ENCODE results near the gene CEBPE.

CEBPE gene

GRCh38 chr14:23105348-23105824 is 13.7 kb downstream of the CEBPE start:
- TF ChIP-seq CTCF (IDR thresholded peaks at IDR 0.05; ENCODE audit: insufficient read depth, low read depth, low read length, missing control alignments) = no peak
- no peak for DNase-seq (ENCODE audit: low read depth)
- H3K4me3 ChIP-seq (ENCODE audit: low read length) = no peak overlapping the region

- no peak for DNase-seq (ENCODE audit: low read depth)
- no peak within 1 kb of the TSS for H3K4me3 ChIP-seq (ENCODE audit: low read length)
- TF ChIP-seq CTCF (IDR thresholded peaks at IDR 0.05; ENCODE audit: insufficient read depth, low read depth, low read length, missing control alignments) = no peak
Observed at GRCh38 chr14:23104591-23105347, 14.3 kb downstream of the CEBPE start, which contains the start of gene CIROP. Gene CIROP (minus strand): TSS chr14:23104989. CDS start chr14:23104920, 69 bp downstream.

GRCh38 chr14:23104070-23104590 is 14.9 kb downstream of the CEBPE start:
- no peak overlapping the region for H3K4me3 ChIP-seq (ENCODE audit: low read length)
- TF ChIP-seq CTCF (IDR thresholded peaks at IDR 0.05; ENCODE audit: insufficient read depth, low read depth, low read length, missing control alignments) = no peak
- DNase-seq (ENCODE audit: low read depth) = no peak

GRCh38 chr14:23103581-23103980 is 15.5 kb downstream of the CEBPE start:
- no peak for TF ChIP-seq CTCF (IDR thresholded peaks at IDR 0.05; ENCODE audit: insufficient read depth, low read depth, low read length, missing control alignments)

GRCh38 chr14:23102801-23103200 is 16.3 kb downstream of the CEBPE start:
- no peak overlapping the region for H3K4me3 ChIP-seq (ENCODE audit: low read length)
- DNase-seq (ENCODE audit: low read depth) = no peak
- no peak for TF ChIP-seq CTCF (IDR thresholded peaks at IDR 0.05; ENCODE audit: insufficient read depth, low read depth, low read length, missing control alignments)

More at GRCh38 chr14:23103581-23103980, 15.5 kb downstream of the CEBPE start:
- no peak for DNase-seq (ENCODE audit: low read depth)
- no peak overlapping the region for H3K4me3 ChIP-seq (ENCODE audit: low read length)

GRCh38 chr14:23101986-23102625 is 16.9 kb downstream of the CEBPE start:
- no peak for DNase-seq (ENCODE audit: low read depth)
- no peak overlapping the region for H3K4me3 ChIP-seq (ENCODE audit: low read length)
- no peak for TF ChIP-seq CTCF (IDR thresholded peaks at IDR 0.05; ENCODE audit: insufficient read depth, low read depth, low read length, missing control alignments)

Data from epithelial cell of esophagus (primary cell).